Measurements from ENCODE around the gene PTPRD. TPM values are rescaled to one million over a fixed set of nuclear protein-coding genes. Genes with fewer than 3 reads are reported as not detected.

The PTPRD gene
- total and polyA plus RNA-seq, 9 of the 15 experiments (the other 6 are each of a cell fraction or from before 2014, with no cell fraction given) = 0.11 TPM; not detected in 8

GRCh38 chr9:9483175-9483574, 1129.6 kb downstream of the PTPRD start (continued):
- TF ChIP-seq MGA (IDR thresholded peaks at IDR 0.05) (no peak), ZNF224 (CRISPR knock-in tag; IDR thresholded peaks at IDR 0.05) (no peak)
